HG02981 (cell line): ENCODE measurements around the gene FAM3D.
"Not testable (repeated sequence)": the region's sequence is repeated elsewhere in the genome, so short reads cannot be mapped to it uniquely, and the experiment has no call there.

Experiments
- ATAC-seq: cut with Tn5 transposase; IDR thresholded peaks from one replicate; pipeline ENCODE4 v1.9.1; 2021; ENCODE audit warnings: mild to moderate bottlenecking, moderate library complexity; ENCODE audit not compliant: unreplicated experiment

Gene FAM3D

GRCh38 chr3:58666683-58667082 is at the start of gene FAM3D:
Gene FAM3D, minus strand, starts transcription at chr3:58666774. Its CDS starts 11,211 bp downstream, at chr3:58655563.
- ATAC-seq, result no peak

GRCh38 chr3:58713715-58714401 is 47.3 kb upstream of the FAM3D start:
- no peak for ATAC-seq

- ATAC-seq, result no peak
Observed at GRCh38 chr3:58711871-58712270, 45.3 kb upstream of the FAM3D start.

GRCh38 chr3:58708983-58709382 is 42.4 kb upstream of the FAM3D start:
- not testable (repeated sequence) for ATAC-seq

- ATAC-seq, result no peak
Observed at GRCh38 chr3:58708116-58708791, 41.7 kb upstream of the FAM3D start.

- no peak for ATAC-seq
Observed at GRCh38 chr3:58707390-58707930, 40.9 kb upstream of the FAM3D start.

GRCh38 chr3:58706395-58707167 is 40.0 kb upstream of the FAM3D start:
- ATAC-seq, result no peak

- ATAC-seq, result no peak
Observed at GRCh38 chr3:58704745-58705144, 38.2 kb upstream of the FAM3D start.

GRCh38 chr3:58704304-58704703 is 37.7 kb upstream of the FAM3D start:
- not testable (repeated sequence) for ATAC-seq

GRCh38 chr3:58698246-58698645 is 31.7 kb upstream of the FAM3D start:
- no peak for ATAC-seq

GRCh38 chr3:58697561-58697960 is 31.0 kb upstream of the FAM3D start:
- ATAC-seq, result peak; percentile 75

GRCh38 chr3:58696813-58697212 is 30.2 kb upstream of the FAM3D start:
- not testable (repeated sequence) for ATAC-seq

GRCh38 chr3:58696093-58696492 is 29.5 kb upstream of the FAM3D start:
- ATAC-seq, result no peak

GRCh38 chr3:58695284-58695683 is 28.7 kb upstream of the FAM3D start:
- not testable (repeated sequence) for ATAC-seq

- peak; percentile 64 for ATAC-seq
Observed at GRCh38 chr3:58693940-58694850, 27.6 kb upstream of the FAM3D start.

GRCh38 chr3:58692484-58692883 is 25.9 kb upstream of the FAM3D start:
- ATAC-seq, result no peak

- ATAC-seq, result no peak
Observed at GRCh38 chr3:58691997-58692396, 25.4 kb upstream of the FAM3D start.

GRCh38 chr3:58690490-58690889 is 23.9 kb upstream of the FAM3D start:
- ATAC-seq, result no peak

GRCh38 chr3:58688574-58688973 is 22.0 kb upstream of the FAM3D start:
- ATAC-seq, result no peak

- no peak for ATAC-seq
Observed at GRCh38 chr3:58686847-58687246, 20.3 kb upstream of the FAM3D start.
